ENCODE measurements around the gene PHTF2. TPM values are rescaled to one million over a fixed set of nuclear protein-coding genes. Genes with fewer than 3 reads are reported as not detected.

The PHTF2 gene
- total RNA-seq, 1 donor from 2014 or later: 38.6 TPM

- H3K27ac ChIP-seq: no peak overlapping the region
- no peaks in the 10 kb centered on the region for H3K27me3 ChIP-seq
- H4K20me1 ChIP-seq (ENCODE audit: low read depth): no peaks in the 10 kb centered on the region
- no peak overlapping the region for H3K4me3 Mint-ChIP-seq
- H3K4me2 ChIP-seq: no peak overlapping the region
- H3K4me3 ChIP-seq: no peak overlapping the region
- H3K9me3 ChIP-seq (ENCODE audit: low read depth): no peaks in the 10 kb centered on the region
- H3K27me3 Mint-ChIP-seq (ENCODE audit: insufficient read depth, low read depth): no peaks in the 10 kb centered on the region
- no peaks in the 10 kb centered on the region for H3K36me3 ChIP-seq
- no peak for TF ChIP-seq EZH2 (IDR thresholded peaks at IDR 0.05)
- TF ChIP-seq CTCF (IDR thresholded peaks at IDR 0.05): no peak
- TF ChIP-seq EZH2phosphoT487 (IDR thresholded peaks at IDR 0.05): no peak
- DNase-seq (ENCODE audit: low spot score): no peak
- H2AFZ ChIP-seq (replicated peaks): no peak overlapping the region
- H3K9me3 Mint-ChIP-seq: peaks cover 2% of the 10 kb centered on the region
- peaks cover 4% of the 10 kb centered on the region for H3K4me1 Mint-ChIP-seq
- peaks cover 9% of the 10 kb centered on the region for H3K36me3 Mint-ChIP-seq
- no peaks in the 10 kb centered on the region for H3K4me1 ChIP-seq
- H3K27ac Mint-ChIP-seq: no peak overlapping the region
- H3K9ac ChIP-seq: no peak overlapping the region
- no peaks in the 10 kb centered on the region for H3K79me2 ChIP-seq (ENCODE audit: low read depth)
- H3F3A ChIP-seq (ENCODE audit: low read depth): no peaks in the 10 kb centered on the region
Measured at GRCh38 chr7:77877791-77878190, 79.2 kb downstream of the PHTF2 start.

- Histone ChIP-seq H3K4me2 (no peak overlapping the region), H3K4me1 (no peaks in the 10 kb centered on the region), H4K20me1 (ENCODE audit: low read depth) (no peaks in the 10 kb centered on the region), H3K36me3 (no peaks in the 10 kb centered on the region), H3K9ac (no peak overlapping the region), H3K27me3 (no peaks in the 10 kb centered on the region), H3K4me3 (no peak overlapping the region), H3K9me3 (ENCODE audit: low read depth) (no peaks in the 10 kb centered on the region), H2AFZ (replicated peaks) (no peak overlapping the region), H3K27ac (no peak overlapping the region), H3F3A (ENCODE audit: low read depth) (no peaks in the 10 kb centered on the region), H3K79me2 (ENCODE audit: low read depth) (no peaks in the 10 kb centered on the region)
- Mint-ChIP-seq H3K27me3 (ENCODE audit: insufficient read depth, low read depth) (no peaks in the 10 kb centered on the region), H3K4me1 (peaks cover 4% of the 10 kb centered on the region), H3K27ac (no peak overlapping the region), H3K4me3 (no peak overlapping the region), H3K9me3 (no peaks in the 10 kb centered on the region), H3K36me3 (peaks cover 9% of the 10 kb centered on the region)
- no peak for TF ChIP-seq EZH2phosphoT487 (IDR thresholded peaks at IDR 0.05)
- no peak for TF ChIP-seq CTCF (IDR thresholded peaks at IDR 0.05)
- no peak for TF ChIP-seq EZH2 (IDR thresholded peaks at IDR 0.05)
- no peak for DNase-seq (ENCODE audit: low spot score)
Measured at GRCh38 chr7:77878500-77878899, 79.9 kb downstream of the PHTF2 start.

GRCh38 chr7:77879272-77879671 is 80.7 kb downstream of the PHTF2 start:
- no peaks in the 10 kb centered on the region for H3K4me1 ChIP-seq
- no peak for DNase-seq (ENCODE audit: low spot score)
- H3K4me3 ChIP-seq: no peak overlapping the region
- H3K9me3 Mint-ChIP-seq: no peaks in the 10 kb centered on the region
- H3K4me2 ChIP-seq: no peak overlapping the region
- H3K36me3 ChIP-seq: no peaks in the 10 kb centered on the region
- TF ChIP-seq CTCF (IDR thresholded peaks at IDR 0.05) (no peak), EZH2 (IDR thresholded peaks at IDR 0.05) (no peak), EZH2phosphoT487 (IDR thresholded peaks at IDR 0.05) (no peak)
- no peak overlapping the region for H3K27ac ChIP-seq
- no peaks in the 10 kb centered on the region for H3K27me3 Mint-ChIP-seq (ENCODE audit: insufficient read depth, low read depth)
- peaks cover 4% of the 10 kb centered on the region for H3K4me1 Mint-ChIP-seq
- H4K20me1 ChIP-seq (ENCODE audit: low read depth): no peaks in the 10 kb centered on the region
- no peak overlapping the region for H2AFZ ChIP-seq (replicated peaks)
- H3K36me3 Mint-ChIP-seq: peaks cover 9% of the 10 kb centered on the region
- no peak overlapping the region for H3K4me3 Mint-ChIP-seq
- no peaks in the 10 kb centered on the region for H3F3A ChIP-seq (ENCODE audit: low read depth)
- H3K9ac ChIP-seq: no peak overlapping the region
- H3K79me2 ChIP-seq (ENCODE audit: low read depth): no peaks in the 10 kb centered on the region
- H3K27ac Mint-ChIP-seq: no peak overlapping the region
- no peaks in the 10 kb centered on the region for H3K9me3 ChIP-seq (ENCODE audit: low read depth)
- no peaks in the 10 kb centered on the region for H3K27me3 ChIP-seq
